Panc1 (cell line): ENCODE results near the gene DLG3.

Experiments used
- CTCF ChIP-seq: fragments of 450-650 bp; IDR thresholded peaks from 2 replicates; pipeline ENCODE4 v1.5.1; 2017; ENCODE audit warnings: mild to moderate bottlenecking
- POLR2AphosphoS5 ChIP-seq: IDR thresholded peaks from 2 replicates; pipeline ENCODE4 v1.6.1; 2012; ENCODE audit warnings: mild to moderate bottlenecking, low read depth, low read length, moderate library complexity
- SIN3A ChIP-seq: IDR thresholded peaks from 2 replicates; pipeline ENCODE4 v1.6.1; 2012; ENCODE audit warnings: low read depth, mild to moderate bottlenecking, low read length, moderate library complexity, borderline replicate concordance; ENCODE audit not compliant: insufficient read depth

DNA sequence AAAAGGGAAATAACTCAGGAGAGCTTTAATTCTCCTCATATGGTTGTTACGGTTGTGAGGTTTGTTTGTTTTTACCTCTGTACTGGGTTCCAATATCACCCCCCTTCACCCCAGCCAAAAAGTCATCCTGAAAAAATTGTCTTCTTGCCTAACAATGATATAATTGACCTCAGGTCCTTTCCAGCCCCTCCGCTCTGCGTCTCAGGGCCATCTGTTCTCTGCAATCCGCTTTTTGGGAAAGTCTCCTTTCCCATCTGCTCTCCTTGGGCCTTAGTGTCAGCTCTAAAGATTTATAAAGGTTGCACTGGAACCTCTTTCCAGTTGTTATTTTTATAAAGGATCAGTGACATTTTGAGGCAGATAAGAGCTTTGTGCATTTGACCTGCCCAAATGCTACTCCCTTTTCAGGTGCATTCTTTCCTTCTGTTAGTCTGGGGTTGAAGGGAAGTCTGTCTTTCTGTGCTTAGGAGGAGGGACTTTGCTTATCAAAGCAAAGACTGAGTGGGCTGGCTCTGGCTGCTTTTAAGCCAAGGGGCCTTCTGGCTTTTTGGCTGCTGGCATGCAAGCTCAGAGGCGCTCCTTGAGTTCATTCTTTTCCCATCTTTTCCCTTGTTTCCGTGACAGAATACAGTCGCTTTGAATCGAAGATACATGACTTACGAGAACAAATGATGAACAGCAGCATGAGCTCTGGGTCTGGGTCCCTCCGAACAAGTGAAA, 34.1 kb downstream of the DLG3 start:
- TF ChIP-seq CTCF (no peak), SIN3A (no peak), POLR2AphosphoS5 (no peak)
